Activated T-cell treated with anti-CD3 and anti-CD28 coated beads, Interleukin-2, amount 50 U/mL, for 72 hours (primary cell): ENCODE results near the gene LRRC55. TPM values are rescaled to one million over a fixed set of nuclear protein-coding genes. Genes with fewer than 3 reads are reported as not detected.
"Not testable (repeated sequence)": the region's sequence is repeated elsewhere in the genome, so short reads cannot be mapped to it uniquely, and the experiment has no call there.

Source experiments
- ATAC-seq, 2 donors: fragments of 150-1000 bp; cut with Tn5 transposase; replicated peaks in 1 of 2; 2 replicates each; pipeline ENCODE4 v1.10.0; 2021; ENCODE audit warnings: moderate library complexity in 2 of 2, mild to moderate bottlenecking in 1 of 2
- DNase-seq, 2 donors: peaks; one replicate each; pipeline ENCODE4 v3.0.0; 2021 to 2022; ENCODE audit warnings: mixed read lengths in 1 of 2
- H3K27ac Mint-ChIP-seq: one replicate; pipeline ENCODE4 v1.8.0; 2022; ENCODE audit warnings: mild to moderate bottlenecking, moderate library complexity, mixed read lengths
- H3K27me3 Mint-ChIP-seq: one replicate; pipeline ENCODE4 v1.8.0; 2022; ENCODE audit warnings: low read depth, mixed read lengths
- H3K36me3 Mint-ChIP-seq, 2 donors: one replicate each; pipeline ENCODE4 v1.8.0; 2022; ENCODE audit warnings: mixed read lengths in 2 of 2, mild to moderate bottlenecking in 1 of 2; ENCODE audit not compliant: insufficient read depth in 2 of 2
- H3K4me1 Mint-ChIP-seq: one replicate; pipeline ENCODE4 v1.8.0; 2022; ENCODE audit warnings: low read depth, mixed read lengths
- H3K4me3 Mint-ChIP-seq, 2 donors: one replicate each; pipeline ENCODE4 v1.8.0; 2022; ENCODE audit warnings: mild to moderate bottlenecking in 2 of 2, mixed read lengths in 2 of 2, moderate library complexity in 2 of 2
- H3K9me3 Mint-ChIP-seq, 2 donors: one replicate each; pipeline ENCODE4 v1.8.0; 2022; ENCODE audit warnings: mixed read lengths in 2 of 2
- total RNA-seq, 2 donors: library from RNA; stranded (reverse); gene quantifications; one replicate each; pipeline ENCODE4 v1.2.3, GENCODE V29; 2022

Gene LRRC55
- total RNA-seq, 2 donors from 2014 or later: not detected

- Mint-ChIP-seq H3K36me3 (no peaks in the 10 kb centered on the region), H3K4me1 (no peaks in the 10 kb centered on the region), H3K9me3 (peaks cover 0 to 3% of the 10 kb centered on the region in 2 donors), H3K27me3 (peaks cover 8% of the 10 kb centered on the region), H3K27ac (no peak overlapping the region), H3K4me3 (no peak overlapping the region)
- ATAC-seq (no peak), DNase-seq (no peak)
These were observed 14.5 kb upstream of the LRRC55 start for GRCh38 chr11:57167125-57167846.

GRCh38 chr11:57169732-57170313 lies 11.9 kb upstream of the LRRC55 start:
- not testable (repeated sequence) for ATAC-seq, H3K36me3 Mint-ChIP-seq, H3K9me3 Mint-ChIP-seq, DNase-seq, H3K27ac Mint-ChIP-seq, H3K4me3 Mint-ChIP-seq, H3K4me1 Mint-ChIP-seq, H3K27me3 Mint-ChIP-seq

DNA sequence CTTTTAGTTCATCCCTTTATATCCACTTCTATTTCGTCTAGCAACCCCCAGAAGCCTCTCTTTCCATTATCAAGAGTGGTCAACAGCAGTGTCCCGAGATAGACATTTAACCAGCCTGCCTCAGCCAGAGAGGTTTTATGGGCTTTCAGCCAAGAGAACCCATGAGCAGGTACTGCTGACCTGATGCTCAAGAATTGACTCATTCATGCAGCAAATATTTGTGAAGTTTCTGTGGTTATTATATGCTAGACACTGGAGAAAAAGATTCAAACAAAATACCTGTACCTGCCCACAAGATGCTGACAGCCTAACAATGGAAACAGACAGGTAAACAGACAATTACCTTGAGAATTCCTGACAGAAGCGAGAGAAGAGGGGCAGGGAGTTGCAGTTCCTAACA lies 9.7 kb upstream of the LRRC55 start:
- no peaks in the 10 kb centered on the region for H3K4me1 Mint-ChIP-seq
- H3K9me3 Mint-ChIP-seq: peaks cover 0 to 3% of the 10 kb centered on the region in 2 donors
- ATAC-seq (no peak), DNase-seq (no peak)
- H3K27me3 Mint-ChIP-seq: peaks cover 17% of the 10 kb centered on the region
- H3K4me3 Mint-ChIP-seq: no peak overlapping the region
- no peaks in the 10 kb centered on the region for H3K36me3 Mint-ChIP-seq
- no peak overlapping the region for H3K27ac Mint-ChIP-seq

- no peaks in the 10 kb centered on the region for H3K36me3 Mint-ChIP-seq
- no peak for DNase-seq
- no peak overlapping the region for H3K27ac Mint-ChIP-seq
- no peak for ATAC-seq
- no peak overlapping the region for H3K4me3 Mint-ChIP-seq
- H3K9me3 Mint-ChIP-seq: no peaks in the 10 kb centered on the region
- H3K4me1 Mint-ChIP-seq: no peaks in the 10 kb centered on the region
- peaks cover 26% of the 10 kb centered on the region for H3K27me3 Mint-ChIP-seq
These were observed 7.1 kb upstream of the LRRC55 start for GRCh38 chr11:57174656-57175055.

- no peaks in the 10 kb centered on the region for H3K9me3 Mint-ChIP-seq
- no peaks in the 10 kb centered on the region for H3K4me1 Mint-ChIP-seq
- H3K27ac Mint-ChIP-seq: no peak overlapping the region
- no peak overlapping the region for H3K4me3 Mint-ChIP-seq
- DNase-seq (no peak), ATAC-seq (no peak)
- no peaks in the 10 kb centered on the region for H3K36me3 Mint-ChIP-seq
- peaks cover 34% of the 10 kb centered on the region for H3K27me3 Mint-ChIP-seq
These were observed 6.3 kb upstream of the LRRC55 start for GRCh38 chr11:57175478-57175877.

GRCh38 chr11:57178334-57178733 lies 3.4 kb upstream of the LRRC55 start:
- no peak overlapping the region for H3K27ac Mint-ChIP-seq
- H3K36me3 Mint-ChIP-seq: no peaks in the 10 kb centered on the region
- no peak overlapping the region for H3K4me3 Mint-ChIP-seq
- ATAC-seq: no peak
- H3K4me1 Mint-ChIP-seq: no peaks in the 10 kb centered on the region
- no peaks in the 10 kb centered on the region for H3K9me3 Mint-ChIP-seq
- no peak for DNase-seq
- H3K27me3 Mint-ChIP-seq: peaks cover 39% of the 10 kb centered on the region

- Mint-ChIP-seq H3K4me3 (no peak overlapping the region), H3K36me3 (no peaks in the 10 kb centered on the region), H3K27ac (no peak overlapping the region), H3K27me3 (peaks cover 39% of the 10 kb centered on the region), H3K9me3 (no peaks in the 10 kb centered on the region), H3K4me1 (no peaks in the 10 kb centered on the region)
- ATAC-seq: no peak
- no peak for DNase-seq
These were observed 2.1 kb upstream of the LRRC55 start for GRCh38 chr11:57179681-57180080.

- H3K9me3 Mint-ChIP-seq: no peaks in the 10 kb centered on the region
- no peak overlapping the region for H3K4me3 Mint-ChIP-seq
- no peaks in the 10 kb centered on the region for H3K36me3 Mint-ChIP-seq
- no peaks in the 10 kb centered on the region for H3K4me1 Mint-ChIP-seq
- no peak for ATAC-seq
- H3K27me3 Mint-ChIP-seq: peaks cover 39% of the 10 kb centered on the region
- H3K27ac Mint-ChIP-seq: no peak overlapping the region
- DNase-seq: no peak
These were observed 1.6 kb upstream of the LRRC55 start for GRCh38 chr11:57180081-57180561.

DNA sequence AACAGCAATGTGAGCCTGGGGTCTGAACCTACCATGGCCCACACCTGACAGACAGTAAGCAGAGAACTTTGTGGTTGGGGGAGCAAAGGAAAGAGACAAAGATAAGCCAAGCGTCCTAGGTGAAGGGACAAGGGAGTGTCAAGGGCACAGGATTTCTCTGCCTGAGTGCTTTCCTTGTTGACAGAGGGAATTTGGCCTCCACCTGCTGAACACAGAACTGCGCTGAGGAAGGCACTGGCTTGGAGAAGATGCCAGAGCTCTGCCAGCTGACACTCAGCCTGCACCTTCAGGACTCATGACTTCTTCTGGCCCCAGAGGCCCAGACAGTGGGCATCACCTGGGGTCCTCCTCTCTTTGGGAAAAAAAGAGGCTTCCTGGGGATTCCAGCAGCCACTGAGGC lies 789 bp upstream of the LRRC55 start:
- H3K4me3 Mint-ChIP-seq: no peak overlapping the region
- no peaks in the 10 kb centered on the region for H3K4me1 Mint-ChIP-seq
- peaks cover 39% of the 10 kb centered on the region for H3K27me3 Mint-ChIP-seq
- H3K9me3 Mint-ChIP-seq: no peaks in the 10 kb centered on the region
- H3K36me3 Mint-ChIP-seq: no peaks in the 10 kb centered on the region
- H3K27ac Mint-ChIP-seq: no peak overlapping the region
- DNase-seq (no peak), ATAC-seq (no peak)

- Mint-ChIP-seq H3K4me3 (no peak overlapping the region), H3K27me3 (peaks cover 25% of the 10 kb centered on the region), H3K9me3 (no peaks in the 10 kb centered on the region), H3K27ac (no peak overlapping the region), H3K4me1 (no peaks in the 10 kb centered on the region), H3K36me3 (no peaks in the 10 kb centered on the region)
- no peak for DNase-seq
- ATAC-seq: no peak
These were observed 1.1 kb downstream of the LRRC55 start for GRCh38 chr11:57182896-57183295.

DNA sequence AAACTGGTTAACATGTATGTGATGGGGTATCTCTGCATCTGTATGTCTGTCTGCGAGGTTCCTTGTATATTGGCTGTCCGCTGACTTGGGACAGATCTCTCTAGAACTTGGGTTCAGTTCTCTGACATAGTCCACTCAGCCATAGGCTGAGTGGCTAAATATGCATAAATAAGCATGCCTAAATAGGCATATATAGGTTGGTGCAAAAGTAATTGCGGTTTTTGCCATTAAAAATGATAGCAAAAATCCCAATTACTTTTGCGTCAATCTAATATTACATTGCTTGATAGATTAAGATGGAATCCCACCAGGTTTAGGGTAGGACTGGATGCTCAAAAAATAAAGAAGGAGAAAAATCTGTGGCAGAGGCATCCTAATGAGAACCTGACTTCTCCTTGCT lies 8.8 kb downstream of the LRRC55 start:
- peaks cover 0 to 2% of the 10 kb centered on the region in 2 donors for H3K9me3 Mint-ChIP-seq
- DNase-seq: no peak
- no peaks in the 10 kb centered on the region for H3K36me3 Mint-ChIP-seq
- no peak overlapping the region for H3K4me3 Mint-ChIP-seq
- H3K27me3 Mint-ChIP-seq: no peaks in the 10 kb centered on the region
- no peaks in the 10 kb centered on the region for H3K4me1 Mint-ChIP-seq
- no peak overlapping the region for H3K27ac Mint-ChIP-seq
- no peak for ATAC-seq

GRCh38 chr11:57191311-57192219 lies 9.8 kb downstream of the LRRC55 start:
- Mint-ChIP-seq H3K27me3 (no peaks in the 10 kb centered on the region), H3K9me3 (peaks cover 0 to 2% of the 10 kb centered on the region in 2 donors), H3K36me3 (no peaks in the 10 kb centered on the region), H3K4me3 (no peak overlapping the region), H3K27ac (no peak overlapping the region), H3K4me1 (no peaks in the 10 kb centered on the region)
- DNase-seq (no peak), ATAC-seq (no peak)

- ATAC-seq: no peak
- no peaks in the 10 kb centered on the region for H3K4me1 Mint-ChIP-seq
- no peaks in the 10 kb centered on the region for H3K36me3 Mint-ChIP-seq
- no peak overlapping the region for H3K4me3 Mint-ChIP-seq
- peaks cover 0 to 2% of the 10 kb centered on the region in 2 donors for H3K9me3 Mint-ChIP-seq
- no peaks in the 10 kb centered on the region for H3K27me3 Mint-ChIP-seq
- no peak overlapping the region for H3K27ac Mint-ChIP-seq
- DNase-seq: no peak
These were observed 10.6 kb downstream of the LRRC55 start for GRCh38 chr11:57192316-57192715.
